Progenitor cell of endocrine pancreas (in vitro differentiated cells): ENCODE results near the gene MLST8. TPM values are rescaled to one million over a fixed set of nuclear protein-coding genes. Genes with fewer than 3 reads are reported as not detected.

Experiments
- DNase-seq: peaks from one replicate; pipeline ENCODE4 v3.0.0; 2021; ENCODE audit warnings: low spot score; ENCODE audit not compliant: unreplicated experiment
- H3K27ac Mint-ChIP-seq: 2 replicates; pipeline ENCODE4 v1.8.0; 2021; ENCODE audit warnings: mild to moderate bottlenecking, moderate library complexity, mixed read lengths
- H3K27me3 Mint-ChIP-seq: 2 replicates; pipeline ENCODE4 v1.8.0; 2021; ENCODE audit warnings: mixed read lengths
- H3K36me3 Mint-ChIP-seq: 2 replicates; pipeline ENCODE4 v1.8.0; 2022; ENCODE audit warnings: mixed read lengths; ENCODE audit not compliant: insufficient read depth
- H3K4me1 Mint-ChIP-seq: 2 replicates; pipeline ENCODE4 v1.8.0; 2021; ENCODE audit warnings: low read depth, mixed read lengths
- H3K4me3 Mint-ChIP-seq: 2 replicates; pipeline ENCODE4 v1.8.0; 2021; ENCODE audit warnings: low read depth, mild to moderate bottlenecking, moderate library complexity, mixed read lengths
- H3K9me3 Mint-ChIP-seq: 2 replicates; pipeline ENCODE4 v1.8.0; 2021; ENCODE audit warnings: low read depth, mixed read lengths
- CTCF ChIP-seq: fragments of 200-600 bp; sonication (generic); IDR thresholded peaks from one replicate; pipeline ENCODE4 v1.5.0; 2021; ENCODE audit warnings: antibody characterized with exemption, mild to moderate bottlenecking; ENCODE audit not compliant: unreplicated experiment
- total RNA-seq: library from RNA; stranded (reverse); gene quantifications from 2 replicates; pipeline ENCODE4 v1.2.1, GENCODE V29; 2021

MLST8 gene
- total RNA-seq, 1 donor from 2014 or later = 51.5 TPM

DNA sequence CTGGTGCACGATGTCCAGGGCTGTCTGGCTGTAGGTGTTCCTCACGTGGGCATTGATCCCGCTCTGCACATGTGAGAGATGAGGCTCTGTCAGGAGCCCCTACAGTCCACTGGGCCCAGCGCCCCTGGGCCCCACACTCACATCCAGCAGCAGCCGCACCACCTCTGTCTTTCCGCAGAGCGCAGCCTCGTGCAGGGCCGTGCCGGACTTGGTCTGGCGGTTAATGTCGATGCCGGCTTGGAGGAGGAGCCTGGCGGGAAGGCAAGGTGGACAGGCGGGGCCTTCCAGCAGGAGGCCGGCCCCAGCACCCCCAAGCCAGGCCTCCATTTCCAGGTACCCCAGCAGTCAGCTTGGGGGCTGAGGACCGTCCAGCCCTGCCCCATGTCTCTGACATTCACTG lies 18.0 kb upstream of the MLST8 start:
- no peak for DNase-seq
- Mint-ChIP-seq H3K36me3 (peaks cover under 1% of the 10 kb centered on the region), H3K9me3 (no peaks in the 10 kb centered on the region), H3K27me3 (no peaks in the 10 kb centered on the region), H3K4me3 (no peak overlapping the region), H3K4me1 (no peaks in the 10 kb centered on the region), H3K27ac (no peak overlapping the region)
- no peak for TF ChIP-seq CTCF

- H3K27ac Mint-ChIP-seq = no peak overlapping the region
- TF ChIP-seq CTCF = no peak
- no peaks in the 10 kb centered on the region for H3K36me3 Mint-ChIP-seq
- no peak overlapping the region for H3K4me3 Mint-ChIP-seq
- H3K4me1 Mint-ChIP-seq = no peaks in the 10 kb centered on the region
- DNase-seq = no peak
- H3K9me3 Mint-ChIP-seq = no peaks in the 10 kb centered on the region
- no peaks in the 10 kb centered on the region for H3K27me3 Mint-ChIP-seq
These were observed 16.9 kb upstream of the MLST8 start for GRCh38 chr16:2188395-2188794.

DNA sequence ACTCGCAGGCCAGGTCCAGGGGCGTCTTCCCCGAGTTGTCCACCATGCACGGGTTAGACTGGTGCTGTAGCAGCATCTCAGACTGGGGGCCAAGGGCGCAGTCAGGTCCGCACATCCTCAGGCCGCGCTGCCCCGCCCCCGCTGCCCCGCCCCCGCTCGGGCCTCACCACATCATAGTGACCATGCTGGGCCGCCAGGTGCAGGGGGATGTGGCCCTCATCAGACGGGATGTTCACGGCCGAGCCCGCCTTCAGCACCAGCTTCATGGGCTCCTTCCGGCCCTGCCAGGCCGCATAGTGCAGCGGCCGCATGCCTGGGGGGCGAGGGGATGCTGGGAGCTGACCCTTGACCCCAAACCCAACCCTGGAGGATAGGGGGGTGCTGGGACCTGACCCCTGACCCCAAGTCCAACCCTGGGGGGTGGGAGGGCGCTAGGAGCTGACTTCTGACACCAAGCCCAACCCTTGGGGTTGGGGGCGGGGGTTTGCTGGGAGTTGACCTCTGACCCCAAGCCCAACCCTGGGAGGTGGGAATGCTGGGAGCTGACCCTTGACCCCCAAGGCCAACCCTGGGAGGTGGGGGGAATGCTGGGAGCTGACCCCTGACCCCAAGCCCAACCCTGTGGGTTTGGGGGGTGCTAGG lies 15.9 kb upstream of the MLST8 start:
- no peak overlapping the region for H3K27ac Mint-ChIP-seq
- no peaks in the 10 kb centered on the region for H3K4me1 Mint-ChIP-seq
- no peak for TF ChIP-seq CTCF

GRCh38 chr16:2190002-2190658 lies 15.1 kb upstream of the MLST8 start:
- no peak for TF ChIP-seq CTCF
- Mint-ChIP-seq H3K27me3 (peaks cover 4% of the 10 kb centered on the region), H3K9me3 (no peaks in the 10 kb centered on the region), H3K27ac (no peak overlapping the region), H3K36me3 (no peaks in the 10 kb centered on the region), H3K4me1 (peaks cover 3% of the 10 kb centered on the region), H3K4me3 (no peak overlapping the region)
- no peak for DNase-seq

More for the DNA sequence above, 15.9 kb upstream of the MLST8 start:
- no peaks in the 10 kb centered on the region for H3K27me3 Mint-ChIP-seq
- no peaks in the 10 kb centered on the region for H3K36me3 Mint-ChIP-seq
- H3K4me3 Mint-ChIP-seq = no peak overlapping the region
- no peaks in the 10 kb centered on the region for H3K9me3 Mint-ChIP-seq
- DNase-seq = no peak

DNA sequence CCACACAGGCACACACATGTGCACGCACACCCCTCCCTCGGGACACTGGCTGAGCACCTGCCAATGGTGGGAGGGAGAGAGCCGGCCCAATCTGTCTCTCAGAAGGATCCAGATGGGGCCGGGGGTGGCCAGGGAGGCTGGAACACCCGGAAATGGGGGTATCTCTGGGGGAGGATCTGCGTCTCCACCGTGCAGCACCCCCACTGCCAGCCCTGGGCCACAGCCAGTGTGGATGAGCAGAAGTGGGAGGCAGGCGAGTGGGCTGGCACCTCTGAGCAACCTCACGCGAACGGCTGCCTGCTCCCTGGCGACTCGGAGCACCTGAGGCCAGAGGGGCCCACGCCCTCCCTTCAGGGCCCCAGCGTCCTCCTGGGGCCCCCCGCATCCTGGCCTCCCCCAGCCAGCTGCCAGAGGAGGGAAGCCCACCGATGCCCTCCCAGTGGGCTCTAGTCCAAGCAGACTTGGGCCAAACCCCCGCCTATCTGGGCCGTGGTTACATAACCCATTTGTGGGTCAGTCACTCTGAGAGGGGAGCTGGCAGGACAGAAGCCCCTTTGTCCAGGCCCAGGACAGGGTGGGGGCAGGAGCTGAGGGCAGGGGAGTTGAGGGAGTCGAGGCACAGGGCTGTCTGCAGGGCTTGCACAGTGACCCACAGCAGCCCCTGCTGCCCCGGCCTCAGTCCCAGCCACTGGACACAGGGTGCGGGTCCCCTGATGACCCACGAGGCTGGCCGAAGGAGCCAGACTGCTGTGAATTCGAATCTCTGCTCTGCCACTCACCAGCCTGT lies 14.4 kb upstream of the MLST8 start:
- Mint-ChIP-seq H3K9me3 (no peaks in the 10 kb centered on the region), H3K4me3 (no peak overlapping the region), H3K27ac (no peak overlapping the region), H3K36me3 (no peaks in the 10 kb centered on the region), H3K4me1 (peaks cover 3% of the 10 kb centered on the region), H3K27me3 (peaks cover 4% of the 10 kb centered on the region)
- TF ChIP-seq CTCF = no peak
- DNase-seq = no peak
